NB4 (cell line): ENCODE results near the gene RIBC2.

ENCODE experiments used
- POLR2A ChIP-seq: IDR thresholded peaks from 2 replicates; pipeline ENCODE4 v1.6.1; 2011; ENCODE audit warnings: mild to moderate bottlenecking; ENCODE audit not compliant: insufficient read length; ENCODE audit errors: extremely low read depth
- TF ChIP-seq, protein P1 (sequence below): IDR thresholded peaks from 2 replicates; pipeline ENCODE4 v1.6.1; 2011; ENCODE audit warnings: low read depth, low read length
- TF ChIP-seq, protein P2 (sequence below): IDR thresholded peaks from one replicate; pipeline ENCODE4 v1.5.1; 2012; ENCODE audit warnings: low read depth, low read length

- TF ChIP-seq, protein P1, sequence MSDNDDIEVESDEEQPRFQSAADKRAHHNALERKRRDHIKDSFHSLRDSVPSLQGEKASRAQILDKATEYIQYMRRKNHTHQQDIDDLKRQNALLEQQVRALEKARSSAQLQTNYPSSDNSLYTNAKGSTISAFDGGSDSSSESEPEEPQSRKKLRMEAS = no peak
- TF ChIP-seq, protein P2, sequence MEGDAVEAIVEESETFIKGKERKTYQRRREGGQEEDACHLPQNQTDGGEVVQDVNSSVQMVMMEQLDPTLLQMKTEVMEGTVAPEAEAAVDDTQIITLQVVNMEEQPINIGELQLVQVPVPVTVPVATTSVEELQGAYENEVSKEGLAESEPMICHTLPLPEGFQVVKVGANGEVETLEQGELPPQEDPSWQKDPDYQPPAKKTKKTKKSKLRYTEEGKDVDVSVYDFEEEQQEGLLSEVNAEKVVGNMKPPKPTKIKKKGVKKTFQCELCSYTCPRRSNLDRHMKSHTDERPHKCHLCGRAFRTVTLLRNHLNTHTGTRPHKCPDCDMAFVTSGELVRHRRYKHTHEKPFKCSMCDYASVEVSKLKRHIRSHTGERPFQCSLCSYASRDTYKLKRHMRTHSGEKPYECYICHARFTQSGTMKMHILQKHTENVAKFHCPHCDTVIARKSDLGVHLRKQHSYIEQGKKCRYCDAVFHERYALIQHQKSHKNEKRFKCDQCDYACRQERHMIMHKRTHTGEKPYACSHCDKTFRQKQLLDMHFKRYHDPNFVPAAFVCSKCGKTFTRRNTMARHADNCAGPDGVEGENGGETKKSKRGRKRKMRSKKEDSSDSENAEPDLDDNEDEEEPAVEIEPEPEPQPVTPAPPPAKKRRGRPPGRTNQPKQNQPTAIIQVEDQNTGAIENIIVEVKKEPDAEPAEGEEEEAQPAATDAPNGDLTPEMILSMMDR = no peak
- no peak for TF ChIP-seq POLR2A
These were observed 52.1 kb downstream of the RIBC2 start for GRCh38 chr22:45465633-45466032.
